Activated CD8-positive, alpha-beta memory T cell treated with anti-CD3 and anti-CD28 coated beads, Interleukin-2, amount 10 ng/mL, durations not matched to agents 7 days and 5 days (primary cell): Measurements from ENCODE around the gene DLGAP4. TPM values are rescaled to one million over a fixed set of nuclear protein-coding genes. Genes with fewer than 3 reads are reported as not detected.

Experiments
- ATAC-seq: fragments of 150-1000 bp; cut with Tn5 transposase; one replicate; pipeline ENCODE4 v1.10.0; 2021; ENCODE audit warnings: moderate library complexity
- CTCF ChIA-PET: fragments of 350-600 bp; sonication (Branson Sonifier 250); formaldehyde crosslinking; loops from one replicate; lab custom pipeline; 2021; ENCODE audit warnings: antibody characterized with exemption; lab: Charles Lee
- DNase-seq: peaks from one replicate; pipeline ENCODE4 v3.0.0-alpha.2; 2020
- H3K27ac Mint-ChIP-seq: one replicate; pipeline ENCODE4 v1.8.0; 2021; ENCODE audit warnings: mild to moderate bottlenecking, mixed read lengths
- H3K27me3 Mint-ChIP-seq: one replicate; pipeline ENCODE4 v1.8.0; 2021; ENCODE audit warnings: mixed read lengths
- H3K36me3 Mint-ChIP-seq: one replicate; pipeline ENCODE4 v1.8.0; 2021; ENCODE audit warnings: mild to moderate bottlenecking, mixed read lengths
- H3K4me1 Mint-ChIP-seq: one replicate; pipeline ENCODE4 v1.8.0; 2021; ENCODE audit warnings: mixed read lengths
- H3K4me3 Mint-ChIP-seq: one replicate; pipeline ENCODE4 v1.8.0; 2021; ENCODE audit warnings: mild to moderate bottlenecking, moderate library complexity, mixed read lengths
- H3K9me3 Mint-ChIP-seq: one replicate; pipeline ENCODE4 v1.8.0; 2022; ENCODE audit warnings: low read depth, mixed read lengths
- total RNA-seq, 2 experiments: library from RNA; stranded (reverse); gene quantifications; one replicate each; pipeline ENCODE4 v1.2.3, GENCODE V29; 2021

The DLGAP4 gene
- total RNA-seq, 2 experiments from 2014 or later: 18.8 to 19.6 TPM

DNA sequence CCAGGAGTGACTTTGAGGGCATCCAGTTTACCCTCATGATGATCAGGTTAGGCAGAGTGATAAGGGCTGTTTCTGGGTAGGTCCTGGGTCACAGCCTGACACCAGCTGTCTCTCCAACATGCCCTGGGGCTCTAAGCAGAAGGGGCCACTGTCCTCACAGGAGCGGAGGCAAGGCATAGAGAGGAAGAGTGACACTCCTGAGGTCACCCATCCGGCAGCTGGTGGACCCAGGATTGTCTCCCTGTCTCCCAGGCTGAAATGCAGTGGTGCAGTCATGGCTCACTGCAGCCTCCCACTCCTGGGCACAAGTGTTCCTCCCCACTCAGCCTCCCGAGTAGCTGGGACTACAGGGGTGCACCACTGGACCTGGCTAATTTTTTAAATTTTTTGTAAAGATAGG lies 12.0 kb downstream of the DLGAP4 start:
- Mint-ChIP-seq H3K27me3 (peaks cover 4% of the 10 kb centered on the region), H3K27ac (no peak overlapping the region), H3K9me3 (no peaks in the 10 kb centered on the region), H3K4me1 (no peaks in the 10 kb centered on the region), H3K36me3 (no peaks in the 10 kb centered on the region), H3K4me3 (no peak overlapping the region)
- CTCF ChIA-PET: no interaction called here
- ATAC-seq: no peak
- DNase-seq: no peak

DNA sequence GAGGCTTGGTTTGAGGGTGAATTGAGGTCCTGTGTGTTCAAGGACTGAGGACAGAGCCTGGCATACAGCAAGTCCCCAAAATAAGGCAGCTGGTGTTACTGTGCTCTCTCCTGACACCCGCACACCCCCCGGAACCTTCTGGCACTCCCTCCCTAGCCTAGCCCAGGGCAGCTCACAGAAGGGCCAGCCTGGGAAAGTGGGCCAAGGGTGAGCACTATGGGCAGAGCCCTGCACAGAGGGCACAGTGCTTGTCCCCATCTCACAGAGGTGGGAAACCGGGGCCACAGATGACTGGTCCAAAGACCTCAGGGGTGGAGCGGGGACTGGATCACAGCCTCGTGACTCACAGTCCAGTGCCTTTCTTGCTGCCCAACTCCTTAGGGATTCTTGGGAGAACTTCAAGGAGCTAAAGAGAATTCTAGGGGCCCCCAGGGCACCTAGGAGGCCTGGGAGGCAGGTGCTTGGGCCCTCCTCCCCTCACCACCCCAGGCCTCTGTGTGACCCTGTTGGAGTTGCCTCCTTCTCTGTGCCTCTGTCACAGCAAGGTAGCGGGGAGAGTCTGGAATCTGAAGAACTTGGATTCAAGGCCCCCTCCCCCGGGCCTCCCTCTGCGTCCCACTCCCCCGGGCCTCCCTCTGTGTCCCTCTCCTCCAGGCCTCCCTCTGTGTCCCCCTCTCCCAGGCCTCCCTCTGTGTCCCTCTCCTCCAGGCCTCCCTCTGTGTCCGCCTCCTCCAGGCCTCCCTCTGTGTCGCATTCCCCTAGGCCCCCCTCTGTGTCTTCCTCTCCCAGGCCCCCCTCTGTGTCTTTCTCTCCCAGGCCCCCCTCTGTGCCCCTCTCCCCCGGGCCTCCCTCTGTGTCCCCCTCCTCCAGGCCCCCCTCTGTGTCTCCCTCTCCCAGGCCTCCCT lies 13.5 kb downstream of the DLGAP4 start:
- peaks cover 8% of the 10 kb centered on the region for H3K27me3 Mint-ChIP-seq
- no peaks in the 10 kb centered on the region for H3K36me3 Mint-ChIP-seq
- H3K27ac Mint-ChIP-seq: no peak overlapping the region
- CTCF ChIA-PET: no interaction called here
- H3K4me1 Mint-ChIP-seq: no peaks in the 10 kb centered on the region
- DNase-seq (no peak), ATAC-seq (no peak)
- no peaks in the 10 kb centered on the region for H3K9me3 Mint-ChIP-seq
- H3K4me3 Mint-ChIP-seq: no peak overlapping the region

DNA sequence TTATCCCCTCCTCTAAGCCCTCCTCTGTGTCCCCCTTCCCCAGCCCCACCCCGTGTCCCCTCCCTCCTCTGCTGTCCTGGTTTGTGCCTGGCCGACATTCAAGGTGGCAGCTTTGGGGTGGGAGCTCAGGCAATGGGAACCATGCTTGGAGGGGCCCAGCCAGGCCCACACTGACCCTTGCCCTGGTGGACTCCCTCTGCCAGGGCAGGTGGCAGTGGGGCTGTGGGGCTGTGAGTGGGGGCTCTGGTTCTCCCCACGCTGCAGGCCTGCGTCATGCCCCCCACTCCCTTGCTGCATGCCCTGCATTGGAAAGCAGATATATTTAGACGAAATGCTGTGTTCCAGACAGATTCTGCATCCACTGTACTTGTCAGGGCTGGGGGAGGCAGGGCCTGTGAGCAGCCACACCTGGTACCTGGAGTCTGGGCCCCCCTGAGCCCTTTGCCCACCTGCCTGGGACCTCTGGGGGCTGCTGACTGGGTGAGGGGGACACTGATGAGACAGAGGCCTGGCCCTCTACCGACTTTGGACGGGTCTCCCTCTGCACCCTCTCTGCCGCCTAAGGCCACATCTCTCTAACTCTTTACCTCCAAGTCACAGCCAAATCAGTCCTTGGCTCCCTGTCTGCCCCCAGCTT lies 14.2 kb downstream of the DLGAP4 start:
- DNase-seq: no peak
- H3K27me3 Mint-ChIP-seq: peaks cover 14% of the 10 kb centered on the region

DNA sequence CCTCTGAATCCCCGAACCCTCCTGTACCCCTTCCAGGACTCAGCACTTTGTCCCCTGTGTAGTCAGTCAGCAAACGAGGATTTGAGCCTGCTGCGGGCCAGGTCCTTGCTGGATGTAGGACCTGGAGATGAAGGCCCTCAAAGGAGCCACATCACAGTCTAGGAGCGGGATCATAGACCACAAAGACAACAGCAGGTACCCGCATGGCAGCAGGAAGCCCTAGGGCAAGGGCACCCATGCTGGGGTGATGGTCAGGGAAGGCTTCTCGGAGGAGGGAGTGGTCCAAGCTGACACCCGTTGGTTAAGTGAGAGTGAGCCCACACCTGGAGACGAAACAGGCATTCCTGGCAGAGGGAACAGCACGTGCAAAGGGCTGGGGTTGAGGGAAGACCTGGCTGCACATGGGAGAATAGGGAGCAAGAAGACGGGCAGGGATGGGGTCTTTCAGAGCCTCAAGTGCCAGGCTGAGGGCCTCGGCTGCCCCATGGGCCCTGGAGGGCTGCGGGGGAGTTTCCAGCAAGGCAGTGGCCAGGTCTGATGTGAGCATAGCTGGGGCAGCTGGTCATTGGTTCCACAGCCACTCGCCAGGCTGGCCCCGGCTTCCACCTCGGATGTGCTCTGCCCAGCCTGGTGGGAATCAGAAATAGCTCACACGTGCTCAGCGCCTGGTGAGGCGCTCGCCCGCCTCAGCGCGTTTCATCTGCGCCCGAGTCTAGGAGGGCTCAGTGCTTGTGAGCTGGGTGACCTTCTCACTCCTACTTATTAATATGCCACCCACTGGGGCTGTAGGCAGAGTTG lies 15.0 kb downstream of the DLGAP4 start:
- CTCF ChIA-PET: no interaction called here
- DNase-seq (no peak), ATAC-seq (no peak)
- H3K27ac Mint-ChIP-seq: no peak overlapping the region
- no peaks in the 10 kb centered on the region for H3K9me3 Mint-ChIP-seq
- no peaks in the 10 kb centered on the region for H3K4me1 Mint-ChIP-seq
- H3K36me3 Mint-ChIP-seq: no peaks in the 10 kb centered on the region
- H3K27me3 Mint-ChIP-seq: peaks cover 19% of the 10 kb centered on the region
- no peak overlapping the region for H3K4me3 Mint-ChIP-seq

More for the DNA sequence above, 14.2 kb downstream of the DLGAP4 start:
- ATAC-seq: no peak
- no peaks in the 10 kb centered on the region for H3K36me3 Mint-ChIP-seq
- H3K9me3 Mint-ChIP-seq: no peaks in the 10 kb centered on the region
- no peak overlapping the region for H3K27ac Mint-ChIP-seq
- CTCF ChIA-PET: no interaction called here
- no peaks in the 10 kb centered on the region for H3K4me1 Mint-ChIP-seq
- no peak overlapping the region for H3K4me3 Mint-ChIP-seq

DNA sequence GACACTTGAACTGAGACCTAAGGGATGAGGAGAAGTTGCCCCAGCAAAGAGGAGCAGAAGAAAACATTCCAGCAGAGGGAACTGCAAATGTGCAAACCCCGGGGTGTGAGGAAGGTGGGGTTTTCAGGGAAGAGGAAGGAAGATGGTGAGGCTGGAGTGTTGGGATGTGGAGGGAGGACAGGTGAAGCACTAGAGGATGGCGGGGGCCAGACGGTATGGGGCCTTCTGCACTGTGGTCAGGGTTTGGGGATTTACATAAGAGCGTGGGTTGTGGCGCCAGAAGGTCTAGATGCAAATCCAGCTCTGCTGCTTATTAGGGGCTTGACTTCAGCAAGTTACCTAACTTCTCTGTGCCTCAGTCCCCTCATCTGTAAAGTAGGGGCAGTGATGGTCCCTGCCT lies 16.0 kb downstream of the DLGAP4 start:
- ATAC-seq: no peak
- no peaks in the 10 kb centered on the region for H3K4me1 Mint-ChIP-seq
- H3K9me3 Mint-ChIP-seq: no peaks in the 10 kb centered on the region
- H3K4me3 Mint-ChIP-seq: no peak overlapping the region
- H3K27me3 Mint-ChIP-seq: peaks cover 20% of the 10 kb centered on the region
- DNase-seq: no peak
- no peak overlapping the region for H3K27ac Mint-ChIP-seq
- CTCF ChIA-PET: no interaction called here
- H3K36me3 Mint-ChIP-seq: no peaks in the 10 kb centered on the region

DNA sequence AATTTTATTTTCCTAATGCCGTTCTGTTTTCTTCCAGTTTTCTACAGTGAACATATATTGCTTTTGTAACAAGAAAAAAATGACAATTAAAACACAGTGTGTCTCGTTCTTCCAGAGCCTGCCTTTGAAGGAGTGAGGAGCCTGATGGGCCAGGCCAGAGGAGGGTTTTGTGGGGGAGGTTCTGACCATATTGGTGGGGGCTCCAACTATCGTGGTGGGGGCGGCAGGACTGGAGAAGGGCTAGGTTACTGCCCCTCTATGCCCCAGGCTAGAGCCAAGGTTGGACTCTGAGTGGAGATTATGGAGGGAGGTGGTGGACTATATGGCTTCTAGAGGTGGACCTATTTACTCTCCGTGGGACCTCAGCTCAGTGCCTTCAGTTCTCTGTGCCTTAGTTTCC lies 24.0 kb downstream of the DLGAP4 start:
- DNase-seq (no peak), ATAC-seq (no peak)
- H3K27me3 Mint-ChIP-seq: peaks cover 28% of the 10 kb centered on the region
- no peaks in the 10 kb centered on the region for H3K36me3 Mint-ChIP-seq
- CTCF ChIA-PET: no interaction called here
- no peak overlapping the region for H3K4me3 Mint-ChIP-seq
- H3K27ac Mint-ChIP-seq: no peak overlapping the region
- no peaks in the 10 kb centered on the region for H3K9me3 Mint-ChIP-seq
- no peaks in the 10 kb centered on the region for H3K4me1 Mint-ChIP-seq

DNA sequence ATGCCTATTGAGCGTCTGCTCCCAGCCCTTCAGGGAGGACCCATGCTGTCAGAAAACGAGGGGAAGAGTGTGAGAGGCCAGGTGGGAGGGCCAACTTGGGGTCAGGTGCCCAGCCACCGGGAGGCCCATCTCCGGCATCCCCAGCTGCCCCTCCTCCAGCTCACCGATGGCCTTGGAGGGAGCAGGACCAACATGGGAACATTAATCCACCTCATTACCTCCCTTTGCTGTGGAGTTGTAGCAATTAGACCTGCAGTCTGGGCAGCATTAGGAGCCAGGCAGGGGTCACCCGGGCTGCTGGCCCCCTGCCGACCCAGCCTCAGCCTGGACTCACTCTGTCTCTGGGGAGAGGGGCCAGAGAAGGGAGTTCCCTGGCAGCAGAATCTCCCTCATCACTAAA lies 25.1 kb downstream of the DLGAP4 start:
- no peak overlapping the region for H3K4me3 Mint-ChIP-seq
- H3K4me1 Mint-ChIP-seq: no peaks in the 10 kb centered on the region
- no peaks in the 10 kb centered on the region for H3K36me3 Mint-ChIP-seq
- H3K27me3 Mint-ChIP-seq: peaks cover 29% of the 10 kb centered on the region
- ATAC-seq (no peak), DNase-seq (no peak)
- no peaks in the 10 kb centered on the region for H3K9me3 Mint-ChIP-seq
- CTCF ChIA-PET: no interaction called here
- no peak overlapping the region for H3K27ac Mint-ChIP-seq

DNA sequence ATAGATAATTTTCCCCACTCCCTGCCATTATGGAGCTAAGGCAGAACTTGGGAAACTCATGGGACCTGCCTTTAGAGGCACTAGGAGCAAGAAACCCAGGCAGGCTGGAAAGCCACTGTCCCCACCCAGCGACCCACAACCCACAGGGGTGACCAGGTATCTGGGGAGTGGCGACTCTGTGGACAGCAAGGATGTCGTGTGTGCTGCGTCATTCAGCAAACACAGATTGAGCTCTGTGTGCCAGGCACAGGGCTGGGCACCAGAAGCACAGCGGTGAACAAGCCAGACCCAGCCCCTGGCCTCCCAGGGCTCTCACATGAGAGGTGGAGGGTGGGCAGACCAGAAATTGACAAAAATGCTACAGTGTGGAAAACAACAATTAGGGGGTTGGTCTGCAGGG lies 27.7 kb downstream of the DLGAP4 start:
- no peak for DNase-seq
- ATAC-seq: no peak
- H3K27ac Mint-ChIP-seq: no peak overlapping the region
- H3K9me3 Mint-ChIP-seq: no peaks in the 10 kb centered on the region
- H3K27me3 Mint-ChIP-seq: peaks cover 30% of the 10 kb centered on the region
- no peaks in the 10 kb centered on the region for H3K36me3 Mint-ChIP-seq
- CTCF ChIA-PET: no interaction called here
- no peak overlapping the region for H3K4me3 Mint-ChIP-seq
- no peaks in the 10 kb centered on the region for H3K4me1 Mint-ChIP-seq

DNA sequence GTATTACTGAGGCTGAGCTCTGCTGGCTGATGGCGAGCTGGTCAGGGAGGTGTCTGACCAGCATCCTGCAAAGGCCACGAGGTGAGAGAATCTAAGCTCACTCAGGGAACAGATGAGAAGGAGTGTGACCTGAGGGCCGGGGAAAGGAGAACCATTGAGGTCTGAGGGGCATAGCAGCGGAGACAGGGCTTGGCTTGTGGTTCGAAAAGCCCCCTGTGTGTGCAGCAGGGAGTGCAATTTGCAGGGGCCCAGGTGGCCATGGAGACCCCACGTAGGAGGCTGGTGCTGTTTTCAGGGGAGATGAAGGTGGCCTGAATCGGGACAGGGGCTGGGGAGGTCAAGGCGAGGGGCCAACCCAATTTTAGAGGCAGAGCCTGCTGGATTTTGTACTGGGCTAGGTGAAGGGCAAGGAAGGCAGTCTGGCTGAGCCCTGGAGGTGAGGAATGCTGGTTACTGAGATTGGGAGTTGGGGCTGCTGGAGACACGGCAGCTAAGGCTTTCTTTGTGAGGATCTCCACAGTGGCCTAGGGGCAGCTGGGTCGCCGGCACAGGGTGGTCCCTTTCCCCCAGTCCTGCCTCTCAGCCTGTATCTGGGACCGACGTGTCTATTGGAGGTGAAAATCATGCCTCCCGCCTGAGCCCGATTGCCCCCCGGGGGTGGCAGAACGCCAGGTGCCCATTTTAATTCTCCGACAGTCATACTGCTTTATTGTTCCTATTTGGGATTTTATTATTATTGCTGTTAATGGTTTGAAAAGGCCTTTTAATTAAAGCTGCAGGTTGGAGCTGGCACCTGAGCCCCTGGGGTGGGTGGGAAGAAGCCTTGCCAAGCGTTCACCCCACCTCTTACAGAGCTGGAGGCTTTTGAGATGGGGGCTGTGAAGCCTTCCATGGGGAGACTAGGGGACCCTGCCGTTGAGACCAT lies 28.4 kb downstream of the DLGAP4 start:
- DNase-seq (no peak), ATAC-seq (no peak)
- CTCF ChIA-PET: no interaction called here
- Mint-ChIP-seq H3K27ac (no peak overlapping the region), H3K27me3 (peaks cover 30% of the 10 kb centered on the region), H3K9me3 (no peaks in the 10 kb centered on the region), H3K4me1 (no peaks in the 10 kb centered on the region), H3K4me3 (no peak overlapping the region), H3K36me3 (no peaks in the 10 kb centered on the region)

DNA sequence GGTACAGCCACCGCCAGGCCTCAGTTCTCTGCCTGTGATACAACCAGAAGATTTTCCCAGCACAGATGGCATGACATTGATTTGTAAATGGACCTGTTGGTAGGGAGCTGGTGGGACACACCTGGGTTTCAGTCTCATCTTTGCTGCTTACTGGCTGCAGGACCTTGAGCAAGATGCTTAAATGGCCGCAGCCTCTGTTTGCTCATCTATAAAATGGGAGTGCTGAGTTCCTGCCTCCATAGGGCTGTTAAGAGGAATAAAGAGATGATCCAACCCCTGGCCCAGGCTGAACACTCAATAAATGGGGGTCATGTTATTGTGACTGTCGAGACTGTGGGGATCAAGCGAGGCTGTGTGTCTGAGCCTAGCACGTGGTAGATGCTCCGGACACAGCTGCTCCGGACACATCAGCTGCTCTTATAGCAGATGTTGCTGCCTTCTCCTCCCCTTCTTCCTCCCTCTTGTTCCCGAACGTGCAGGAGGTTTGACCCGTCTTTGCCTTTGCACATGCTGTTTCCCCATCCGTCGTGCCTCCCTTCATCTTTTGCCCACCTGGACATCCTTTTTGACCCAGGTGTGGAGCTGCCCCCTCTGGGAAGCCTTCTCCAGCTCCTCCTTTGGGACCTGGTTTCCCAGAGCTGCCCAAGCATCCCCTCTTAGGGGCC lies 29.2 kb downstream of the DLGAP4 start:
- Mint-ChIP-seq H3K9me3 (no peaks in the 10 kb centered on the region), H3K27ac (no peak overlapping the region), H3K4me1 (no peaks in the 10 kb centered on the region), H3K4me3 (no peak overlapping the region), H3K36me3 (no peaks in the 10 kb centered on the region), H3K27me3 (peaks cover 30% of the 10 kb centered on the region)
- ATAC-seq (no peak), DNase-seq (no peak)
- CTCF ChIA-PET: no interaction called here

DNA sequence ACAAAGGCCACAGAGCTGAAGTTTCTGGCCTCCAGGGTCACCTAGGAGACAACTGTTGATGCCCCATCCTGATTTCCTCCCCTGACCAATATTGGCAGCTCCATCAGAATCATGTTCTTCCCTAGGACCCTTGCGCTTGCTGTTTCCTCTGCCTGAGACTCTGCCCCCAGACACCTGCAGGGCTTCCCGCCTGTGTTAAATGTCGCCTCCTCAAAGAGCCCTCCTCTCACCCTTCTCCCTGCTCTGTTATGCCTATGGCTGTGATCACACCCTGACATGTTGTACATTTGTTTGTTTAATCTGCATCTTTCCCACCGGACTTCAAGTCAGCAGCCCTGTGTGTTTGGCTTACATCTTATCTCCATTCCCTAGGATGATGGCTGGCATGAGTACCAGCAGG lies 30.1 kb downstream of the DLGAP4 start:
- Mint-ChIP-seq H3K27ac (no peak overlapping the region), H3K4me1 (no peaks in the 10 kb centered on the region), H3K27me3 (peaks cover 30% of the 10 kb centered on the region), H3K9me3 (no peaks in the 10 kb centered on the region), H3K4me3 (no peak overlapping the region), H3K36me3 (no peaks in the 10 kb centered on the region)
- CTCF ChIA-PET: no interaction called here
- ATAC-seq (no peak), DNase-seq (no peak)

DNA sequence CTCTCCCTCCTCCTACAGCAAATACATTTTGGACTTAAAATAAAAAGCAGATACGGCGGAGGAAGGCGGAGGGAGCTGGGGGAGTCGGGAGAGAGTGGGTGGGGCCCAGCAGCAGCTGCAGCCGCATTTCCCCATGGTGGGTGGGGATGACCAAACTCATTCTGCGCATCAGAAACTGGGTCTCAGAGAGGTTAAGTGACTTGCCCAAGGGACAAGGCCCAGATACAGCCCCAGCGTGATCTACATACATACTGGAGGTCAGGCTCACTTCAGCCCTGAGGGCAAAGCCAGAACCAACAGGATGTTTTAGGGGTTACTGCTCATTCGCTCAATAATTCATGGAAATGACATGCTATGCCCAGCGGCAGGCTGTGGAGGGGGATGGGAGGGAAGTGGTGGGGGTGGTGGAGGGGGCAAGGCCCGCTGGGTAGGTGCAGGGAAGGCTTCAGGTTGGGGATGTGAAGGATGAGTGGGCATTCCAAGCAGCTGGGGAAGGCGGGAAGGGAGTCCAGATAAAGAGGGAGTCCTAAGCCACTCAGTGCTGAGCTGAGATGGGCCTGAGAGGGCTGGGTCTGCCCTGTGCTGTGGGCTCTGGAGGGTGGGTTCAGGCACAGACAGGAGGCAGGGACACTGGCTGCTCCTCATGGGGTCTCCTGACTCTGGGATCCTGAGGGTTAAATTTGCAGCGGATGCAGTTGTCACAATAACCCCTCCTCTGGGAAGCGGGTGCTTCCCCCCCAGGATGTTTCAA lies 31.0 kb downstream of the DLGAP4 start:
- Mint-ChIP-seq H3K27ac (no peak overlapping the region), H3K36me3 (no peaks in the 10 kb centered on the region), H3K4me1 (no peaks in the 10 kb centered on the region), H3K9me3 (no peaks in the 10 kb centered on the region), H3K27me3 (peaks cover 24% of the 10 kb centered on the region), H3K4me3 (no peak overlapping the region)
- CTCF ChIA-PET: no interaction called here
- ATAC-seq: no peak
- DNase-seq: no peak
